Body of pancreas (tissue), 4 donors: ENCODE results near the gene LRRC8C.

Experiments used
- CTCF ChIP-seq, 7 experiments: fragments of 450-650 bp in 4 of 7; fragments of 200-600 bp in 3 of 7; sonication (generic) in 3 of 7; IDR thresholded peaks; one replicate each; pipeline ENCODE4 v1.5.1; 2016 to 2019; ENCODE audit warnings: antibody characterized with exemption in 7 of 7
- POLR2A ChIP-seq, 3 donors: fragments of 450-650 bp; IDR thresholded peaks; one replicate each; pipeline ENCODE4 v1.6.1; 2016; ENCODE audit warnings: antibody characterized with exemption in 3 of 3, mild to moderate bottlenecking in 2 of 3

GRCh38 chr1:89695847-89696246 lies 62.9 kb downstream of the LRRC8C start:
- TF ChIP-seq CTCF (IDR thresholded peaks at IDR 0.05) (no peak), POLR2A (IDR thresholded peaks at IDR 0.05) (no peak)
